Measurements from ENCODE around the gene RHBG. TPM values are rescaled to one million over a fixed set of nuclear protein-coding genes. Genes with fewer than 3 reads are reported as not detected.

RHBG gene
- polyA plus RNA-seq, 3 donors = 8.7 to 12.3 (median 10.7) TPM

- no peak for DNase-seq (ENCODE audit: low read depth in 3 of 3, low spot score in 2 of 3)
Measured at GRCh38 chr1:156422602-156423091, 53.6 kb downstream of the RHBG start.

GRCh38 chr1:156423422-156424352 is 54.7 kb downstream of the RHBG start:
- DNase-seq (ENCODE audit: low read depth in 3 of 3, low spot score in 2 of 3) = no peak

- no peak for DNase-seq (ENCODE audit: low read depth in 3 of 3, low spot score in 2 of 3)
Measured at GRCh38 chr1:156424806-156425432, 55.9 kb downstream of the RHBG start.

- DNase-seq (ENCODE audit: low read depth in 3 of 3, low spot score in 2 of 3) = no peak
Measured at GRCh38 chr1:156425943-156426342, 56.9 kb downstream of the RHBG start.

GRCh38 chr1:156427957-156428356 is 58.9 kb downstream of the RHBG start:
- DNase-seq (ENCODE audit: low read depth in 3 of 3, low spot score in 2 of 3) = no peak

- DNase-seq (ENCODE audit: low read depth in 3 of 3, low spot score in 2 of 3) = no peak
Measured at GRCh38 chr1:156428746-156429288, 59.8 kb downstream of the RHBG start.

- DNase-seq (ENCODE audit: low read depth in 3 of 3, low spot score in 2 of 3) = no peak
Measured at GRCh38 chr1:156429313-156430060, 60.5 kb downstream of the RHBG start.

- no peak for DNase-seq (ENCODE audit: low read depth in 3 of 3, low spot score in 2 of 3)
Measured at GRCh38 chr1:156430303-156430702, 61.3 kb downstream of the RHBG start.

- no peak for DNase-seq (ENCODE audit: low read depth in 3 of 3, low spot score in 2 of 3)
Measured at GRCh38 chr1:156430866-156431265, 61.9 kb downstream of the RHBG start.

- no peak for DNase-seq (ENCODE audit: low read depth in 3 of 3, low spot score in 2 of 3)
Measured at GRCh38 chr1:156431366-156431765, 62.4 kb downstream of the RHBG start.

GRCh38 chr1:156431769-156432668 is 63.0 kb downstream of the RHBG start:
- no peak for DNase-seq (ENCODE audit: low read depth in 3 of 3, low spot score in 2 of 3)

GRCh38 chr1:156432669-156433018 is 63.6 kb downstream of the RHBG start:
- DNase-seq (ENCODE audit: low read depth in 3 of 3, low spot score in 2 of 3) = no peak

- no peak for DNase-seq (ENCODE audit: low read depth in 3 of 3, low spot score in 2 of 3)
Measured at GRCh38 chr1:156433032-156433431, 64.0 kb downstream of the RHBG start.

- no peak for DNase-seq (ENCODE audit: low read depth in 3 of 3, low spot score in 2 of 3)
Measured at GRCh38 chr1:156433602-156434001, 64.6 kb downstream of the RHBG start.

Other genes starting within 250 kb of the RHBG start
- 10 to 100 TPM; 14.8 to 19.9 (median 18.3) TPM for gene SEMA4A, start 215.6 kb upstream of the RHBG start, polyA plus RNA-seq (ENCODE audit: insufficient read length in 3 of 3)
- 10 to 100 TPM; 28.8 to 31.0 (median 30.0) TPM for gene SLC25A44, start 175.1 kb upstream of the RHBG start, polyA plus RNA-seq (ENCODE audit: insufficient read length in 3 of 3)
- gene PMF1, start 156.2 kb upstream of the RHBG start, polyA plus RNA-seq (ENCODE audit: insufficient read length in 3 of 3) = 10 to 100 TPM; 77.2 to 85.1 (median 81.0) TPM
- 1 to 10 TPM; 1.1 to 1.5 (median 1.3) TPM for gene BGLAP, start 127.0 kb upstream of the RHBG start, polyA plus RNA-seq (ENCODE audit: insufficient read length in 3 of 3)
- 1 to 10 TPM; 3.0 to 4.4 (median 3.0) TPM for gene PAQR6, start 121.2 kb upstream of the RHBG start, polyA plus RNA-seq (ENCODE audit: insufficient read length in 3 of 3)
- 10 to 100 TPM; 55.0 to 58.3 (median 57.6) TPM for gene SMG5, start 86.4 kb upstream of the RHBG start, polyA plus RNA-seq (ENCODE audit: insufficient read length in 3 of 3)
- gene TMEM79, start 84.9 kb upstream of the RHBG start, polyA plus RNA-seq (ENCODE audit: insufficient read length in 3 of 3) = 1 to 10 TPM; 4.1 to 4.8 (median 4.8) TPM
- 10 to 100 TPM; 48.9 to 55.1 (median 54.5) TPM for gene GLMP, start 73.5 kb upstream of the RHBG start, polyA plus RNA-seq (ENCODE audit: insufficient read length in 3 of 3)
- not detected for gene VHLL, start 69.9 kb upstream of the RHBG start, polyA plus RNA-seq (ENCODE audit: insufficient read length in 3 of 3)
- 100 to 1,000 TPM; 386 to 411 (median 410) TPM for gene CCT3, start 30.9 kb upstream of the RHBG start, polyA plus RNA-seq (ENCODE audit: insufficient read length in 3 of 3)
- under 1 TPM; 0.50 to 0.83 (median 0.69) TPM for gene TSACC, start 30.7 kb upstream of the RHBG start, polyA plus RNA-seq (ENCODE audit: insufficient read length in 3 of 3)
- gene MEF2D, start 131.6 kb downstream of the RHBG start, polyA plus RNA-seq (ENCODE audit: insufficient read length in 3 of 3) = 10 to 100 TPM; 18.4 to 21.2 (median 19.6) TPM
- 10 to 100 TPM in 2 of 3 donors, 1 to 10 TPM in 1; 9.7 to 11.7 (median 11.3) TPM for gene IQGAP3, start 203.4 kb downstream of the RHBG start, polyA plus RNA-seq (ENCODE audit: insufficient read length in 3 of 3)
- gene TTC24, start 210.5 kb downstream of the RHBG start, polyA plus RNA-seq (ENCODE audit: insufficient read length in 3 of 3) = 1 to 10 TPM in 1 of 3 donors, under 1 TPM in 2; 0.78 to 1.2 (median 0.99) TPM
- 10 to 100 TPM; 75.4 to 80.4 (median 80.3) TPM for gene NAXE, start 222.6 kb downstream of the RHBG start, polyA plus RNA-seq (ENCODE audit: insufficient read length in 3 of 3)
- gene GPATCH4, start 232.3 kb downstream of the RHBG start, polyA plus RNA-seq (ENCODE audit: insufficient read length in 3 of 3) = 10 to 100 TPM; 35.3 to 41.2 (median 36.8) TPM